VCaP (cell line): ENCODE measurements around the gene MGAT5.

Source experiments
- H3K27ac ChIP-seq: fragments of 450-650 bp; 2 replicates; pipeline ENCODE4 v1.5.1; 2017
- CTCF ChIP-seq: fragments of 450-650 bp; conservative IDR thresholded peaks from 2 replicates; pipeline ENCODE4 v1.5.1; 2017; ENCODE audit warnings: mild to moderate bottlenecking, moderate library complexity

MGAT5 gene

DNA sequence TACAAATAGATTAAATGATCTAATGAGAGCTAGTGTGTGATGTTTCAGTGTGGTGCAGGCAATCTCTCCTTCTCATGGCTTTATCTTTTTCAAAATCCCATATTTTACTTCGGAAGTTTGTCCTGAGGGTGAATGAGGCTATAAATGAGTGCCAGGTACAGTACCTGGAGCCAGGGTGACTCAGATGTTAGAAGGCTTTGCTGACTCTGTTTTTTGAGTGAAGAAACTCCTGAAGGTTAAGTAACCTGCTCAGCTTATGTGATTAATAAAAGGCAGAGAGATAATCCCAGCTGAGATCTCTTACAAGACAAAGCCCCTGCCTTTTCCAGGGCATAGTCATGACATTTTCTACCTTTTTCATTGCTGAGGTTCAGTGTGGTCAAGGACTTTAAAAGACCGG is 52.6 kb downstream of the MGAT5 start:
- no peak overlapping the region for H3K27ac ChIP-seq

DNA sequence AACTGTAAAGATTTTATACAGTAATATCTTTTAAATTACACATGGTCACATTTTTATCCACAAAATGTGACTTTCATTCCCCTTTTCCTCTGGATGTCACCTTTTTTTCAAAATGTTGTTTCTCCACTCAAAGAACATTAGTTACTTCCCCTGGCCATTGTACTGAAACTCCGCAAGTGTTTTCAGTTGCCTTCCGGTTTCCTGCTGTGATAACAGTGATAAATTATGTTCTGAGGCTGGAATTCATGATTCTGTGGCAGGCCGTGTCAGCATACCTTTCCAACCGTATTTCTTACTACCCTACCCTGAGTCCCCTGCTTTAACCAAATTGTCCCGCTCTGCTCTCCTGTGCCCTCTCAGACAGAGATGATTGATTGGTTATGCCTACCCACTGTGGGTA is 53.5 kb downstream of the MGAT5 start:
- H3K27ac ChIP-seq, result no peak overlapping the region

More for the DNA sequence above, 52.6 kb downstream of the MGAT5 start:
- no peak for TF ChIP-seq CTCF

DNA sequence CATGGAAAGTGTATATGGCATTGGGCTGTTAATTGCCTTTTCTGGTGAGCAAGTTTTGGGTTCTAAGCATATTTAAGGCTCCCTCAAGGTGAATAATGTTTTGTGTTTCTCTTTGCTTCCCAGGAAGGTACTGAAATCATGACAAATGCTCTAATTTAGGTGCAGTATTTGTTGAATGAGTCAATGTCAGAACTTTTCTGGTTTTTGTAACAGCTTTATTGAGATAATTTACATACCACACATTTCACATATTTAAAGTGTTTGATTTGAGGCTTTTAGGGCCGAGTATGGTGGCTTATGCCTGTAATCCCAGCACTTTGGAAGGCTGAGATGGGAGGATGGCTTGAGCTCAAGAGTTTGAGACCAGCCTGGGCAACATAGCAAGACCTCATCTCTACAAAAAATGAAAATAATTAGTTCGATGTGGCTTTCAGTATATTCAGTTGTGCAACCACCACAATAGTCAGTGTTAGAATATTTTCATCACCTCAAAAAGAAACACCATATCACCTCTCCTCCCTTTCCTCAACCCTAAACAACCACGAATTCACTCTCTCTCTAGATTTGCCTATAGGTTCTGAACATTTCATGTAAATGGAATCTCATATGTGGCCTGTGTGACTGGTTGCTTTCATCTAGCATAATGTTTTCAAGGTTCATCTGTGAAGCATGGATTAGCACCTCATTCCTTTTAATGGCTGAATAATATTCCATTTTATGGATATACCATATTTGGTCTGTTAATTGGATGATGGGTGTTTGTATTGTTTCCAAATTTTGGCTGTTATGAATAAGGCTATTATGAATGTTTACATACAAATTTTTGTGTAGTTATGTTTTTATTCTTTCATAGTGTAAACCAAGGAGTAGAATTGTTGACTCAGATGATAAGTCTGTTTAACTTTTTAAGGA is 54.9 kb downstream of the MGAT5 start:
- no peak overlapping the region for H3K27ac ChIP-seq
- TF ChIP-seq CTCF, result no peak

More for the DNA sequence above, 53.5 kb downstream of the MGAT5 start:
- no peak for TF ChIP-seq CTCF

DNA sequence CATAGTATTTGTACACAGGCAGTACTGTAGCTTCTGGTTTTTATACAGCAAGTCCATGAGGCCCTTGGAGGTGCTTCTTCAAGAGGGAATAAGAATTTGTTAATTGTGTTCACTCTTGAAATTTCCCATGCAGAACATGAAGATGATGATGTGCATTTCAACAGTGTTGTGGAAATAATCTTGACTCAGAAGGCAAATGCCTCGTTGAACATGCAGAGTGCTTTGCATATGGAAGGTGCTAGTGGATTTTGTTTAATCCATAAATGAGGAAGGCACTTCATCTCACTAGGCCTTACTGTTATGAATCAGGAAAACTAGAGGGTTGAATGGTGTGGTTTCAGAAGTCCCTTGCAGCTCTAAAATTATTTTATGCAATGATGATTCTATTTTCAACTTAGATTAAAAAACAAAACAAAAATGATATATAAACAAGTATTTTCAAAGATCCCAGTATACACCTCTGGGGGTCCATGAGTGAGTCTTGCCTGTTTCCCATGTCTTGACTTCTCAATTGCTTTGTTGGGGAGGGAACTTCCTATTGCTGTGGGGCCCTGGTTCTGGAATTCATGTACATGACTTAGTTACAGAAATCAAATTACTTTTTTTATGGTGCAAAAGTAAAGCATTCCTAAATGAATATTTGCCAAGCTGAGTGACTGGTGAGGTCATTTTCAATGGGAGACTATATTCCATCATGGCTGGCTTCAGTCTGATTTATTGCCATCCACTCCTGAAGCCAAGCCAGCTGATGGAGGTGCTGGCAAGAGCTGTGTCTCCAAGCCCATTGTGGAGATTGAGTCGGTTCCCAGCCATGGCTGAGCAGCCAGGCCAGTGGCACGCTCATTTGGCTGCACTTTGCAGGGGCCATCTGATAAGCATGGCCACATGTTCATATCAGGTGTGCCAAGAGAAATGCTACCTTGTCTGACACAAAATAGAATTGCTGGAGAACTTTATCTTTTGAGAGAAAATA is 56.5 kb downstream of the MGAT5 start:
- TF ChIP-seq CTCF, result no peak
- no peak overlapping the region for H3K27ac ChIP-seq

- no peak for TF ChIP-seq CTCF
- no peak overlapping the region for H3K27ac ChIP-seq
Observed at GRCh38 chr2:134312482-134312881, 58.6 kb downstream of the MGAT5 start.

DNA sequence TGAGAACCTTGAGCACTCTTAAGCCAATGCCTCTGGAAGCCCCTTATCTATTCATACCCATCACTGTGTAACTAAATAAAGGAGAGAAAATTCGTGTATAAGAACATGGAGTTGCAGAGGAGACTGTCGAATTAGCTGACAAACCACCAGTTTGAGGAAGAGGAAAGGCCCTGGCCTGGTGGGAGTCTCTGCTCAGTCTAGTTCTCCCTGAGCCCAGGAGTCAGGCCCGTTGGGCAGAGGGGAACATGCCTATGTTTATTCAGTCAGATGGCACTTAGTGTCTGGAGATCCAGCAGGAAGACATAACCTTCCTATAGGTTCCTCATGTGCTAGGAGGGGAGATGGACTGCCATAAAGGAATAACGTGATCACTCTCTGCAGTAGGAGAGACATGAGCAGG is 60.3 kb downstream of the MGAT5 start:
- TF ChIP-seq CTCF, result no peak
- H3K27ac ChIP-seq, result no peak overlapping the region

DNA sequence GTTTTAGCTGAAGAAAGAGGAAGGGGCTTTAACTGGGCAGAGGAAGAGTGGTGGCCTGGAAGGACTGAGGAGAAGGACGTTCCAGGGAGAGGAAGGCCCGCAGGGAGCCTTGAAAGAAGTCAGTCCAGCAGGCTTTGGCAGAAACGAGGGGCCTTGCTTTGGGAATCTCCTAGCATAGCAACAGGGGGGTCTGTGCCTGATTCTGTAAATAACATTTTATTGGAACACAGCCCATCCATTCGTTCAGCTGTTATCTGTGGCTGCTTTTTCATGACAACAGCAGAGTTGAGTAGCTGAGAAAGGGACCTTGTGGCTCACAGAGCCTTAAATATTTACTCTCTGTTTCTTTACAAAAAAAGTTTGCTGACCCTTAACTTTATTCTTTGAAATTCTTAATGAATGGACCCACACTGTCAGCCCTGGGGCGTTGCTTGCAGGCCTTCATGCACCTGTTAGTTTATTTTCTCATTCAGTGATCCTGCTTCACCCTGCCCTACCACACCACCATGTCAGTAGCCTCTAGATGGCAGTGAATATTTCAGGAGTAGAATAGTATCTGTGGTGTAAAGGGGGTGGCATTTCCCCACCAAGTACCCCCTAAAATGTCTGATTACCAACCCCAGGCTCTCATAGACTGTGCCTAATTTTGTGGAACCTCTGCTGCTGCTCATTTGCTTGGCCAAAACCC is 61.0 kb downstream of the MGAT5 start:
- H3K27ac ChIP-seq, result no peak overlapping the region
- no peak for TF ChIP-seq CTCF
